Esophagus muscularis mucosa (tissue), 3 donors: Measurements from ENCODE around the gene ZBTB16.

ENCODE experiments used
- POLR2AphosphoS5 ChIP-seq, 2 donors: sonication (generic); formaldehyde crosslinking; IDR thresholded peaks; one replicate each; pipeline ENCODE4 v1.6.1; 2017; ENCODE audit warnings: antibody characterized with exemption in 2 of 2
- TF ChIP-seq, protein P1 (sequence below), 3 experiments: fragments of 200-600 bp in 2 of 3; fragments of 450-650 bp in 1 of 3; sonication (generic) in 2 of 3; IDR thresholded peaks; one replicate each; pipeline ENCODE4 v1.5.1; 2017 to 2019; ENCODE audit warnings: antibody characterized with exemption in 3 of 3, mild to moderate bottlenecking in 2 of 3, moderate library complexity in 1 of 3

- TF ChIP-seq POLR2AphosphoS5 (IDR thresholded peaks at IDR 0.05), result no peak
- TF ChIP-seq, protein P1, sequence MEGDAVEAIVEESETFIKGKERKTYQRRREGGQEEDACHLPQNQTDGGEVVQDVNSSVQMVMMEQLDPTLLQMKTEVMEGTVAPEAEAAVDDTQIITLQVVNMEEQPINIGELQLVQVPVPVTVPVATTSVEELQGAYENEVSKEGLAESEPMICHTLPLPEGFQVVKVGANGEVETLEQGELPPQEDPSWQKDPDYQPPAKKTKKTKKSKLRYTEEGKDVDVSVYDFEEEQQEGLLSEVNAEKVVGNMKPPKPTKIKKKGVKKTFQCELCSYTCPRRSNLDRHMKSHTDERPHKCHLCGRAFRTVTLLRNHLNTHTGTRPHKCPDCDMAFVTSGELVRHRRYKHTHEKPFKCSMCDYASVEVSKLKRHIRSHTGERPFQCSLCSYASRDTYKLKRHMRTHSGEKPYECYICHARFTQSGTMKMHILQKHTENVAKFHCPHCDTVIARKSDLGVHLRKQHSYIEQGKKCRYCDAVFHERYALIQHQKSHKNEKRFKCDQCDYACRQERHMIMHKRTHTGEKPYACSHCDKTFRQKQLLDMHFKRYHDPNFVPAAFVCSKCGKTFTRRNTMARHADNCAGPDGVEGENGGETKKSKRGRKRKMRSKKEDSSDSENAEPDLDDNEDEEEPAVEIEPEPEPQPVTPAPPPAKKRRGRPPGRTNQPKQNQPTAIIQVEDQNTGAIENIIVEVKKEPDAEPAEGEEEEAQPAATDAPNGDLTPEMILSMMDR (IDR thresholded peaks at IDR 0.05), result no peak
Observed at GRCh38 chr11:114019574-114019973, 39.9 kb upstream of the ZBTB16 start.
